Natural killer cell (primary cell): ENCODE measurements around the gene PHF2. TPM values are rescaled to one million over a fixed set of nuclear protein-coding genes. Genes with fewer than 3 reads are reported as not detected.

ENCODE experiments used
- ATAC-seq, 3 donors: fragments of 150-1000 bp in 2 of 3; fragments of 200-7000 bp in 1 of 3; cut with Tn5 transposase; 1 replicate in 1 of 3; 2 replicates in 2 of 3; pipeline ENCODE4 v1.10.0; 2021; ENCODE audit warnings: mild to moderate bottlenecking in 2 of 3, moderate library complexity in 2 of 3
- DNase-seq, 2 donors: peaks; one replicate each; pipeline versions ENCODE4 v3.0.0 to v3.0.0-alpha.2; 2013 to 2021; ENCODE audit warnings: mixed read lengths in 1 of 2
- H3K27ac ChIP-seq: one replicate; pipeline ENCODE4 v1.5.1; 2013; ENCODE audit warnings: mild to moderate bottlenecking, low read length
- H3K27me3 ChIP-seq: one replicate; pipeline ENCODE4 v1.6.1; 2013; ENCODE audit warnings: low read length; ENCODE audit not compliant: control insufficient read depth, insufficient read depth
- H3K36me3 ChIP-seq: one replicate; pipeline ENCODE4 v1.6.1; 2013; ENCODE audit warnings: low read length; ENCODE audit not compliant: control insufficient read depth, insufficient read depth
- H3K4me1 ChIP-seq: one replicate; pipeline ENCODE4 v1.6.1; 2013; ENCODE audit warnings: low read length; ENCODE audit not compliant: control insufficient read depth, insufficient read depth
- H3K4me3 ChIP-seq: one replicate; pipeline ENCODE4 v1.5.1; 2013; ENCODE audit warnings: low read length
- H3K9me3 ChIP-seq: one replicate; pipeline ENCODE4 v1.6.1; 2013; ENCODE audit warnings: low read length; ENCODE audit not compliant: control insufficient read depth, insufficient read depth
- H3K27ac Mint-ChIP-seq, 2 donors: one replicate each; pipeline ENCODE4 v1.8.0; 2022; ENCODE audit warnings: mild to moderate bottlenecking in 2 of 2, mixed read lengths in 2 of 2, moderate library complexity in 1 of 2
- H3K27me3 Mint-ChIP-seq, 2 donors: one replicate each; pipeline ENCODE4 v1.8.0; 2022; ENCODE audit warnings: low read depth in 2 of 2, mixed read lengths in 2 of 2
- H3K36me3 Mint-ChIP-seq: one replicate; pipeline ENCODE4 v1.8.0; 2022; ENCODE audit warnings: mixed read lengths
- H3K4me1 Mint-ChIP-seq, 2 donors: one replicate each; pipeline ENCODE4 v1.8.0; 2022; ENCODE audit warnings: mixed read lengths in 2 of 2
- H3K4me3 Mint-ChIP-seq: one replicate; pipeline ENCODE4 v1.8.0; 2022; ENCODE audit warnings: mild to moderate bottlenecking, moderate library complexity, mixed read lengths
- H3K9me3 Mint-ChIP-seq, 2 donors: one replicate each; pipeline ENCODE4 v1.8.0; 2022; ENCODE audit warnings: mixed read lengths in 2 of 2
- WGBS: methylation state at CpG from one replicate; pipeline ENCODE4 v1.1.7; 2013; ENCODE audit warnings: missing lambda C conversion rate; ENCODE audit not compliant: insufficient coverage; 5-methylcytosine and 5-hydroxymethylcytosine counted together
- intact Hi-C: fragments of 100-400 bp; cut with micrococcal nuclease; formaldehyde crosslinking; loops from one replicate; pipeline ENCODE4 v1.14.2; 2022
- total RNA-seq, 4 donors: library from RNA; stranded (reverse); fragments of 120-200 nt in 1 of 4; gene quantifications; one replicate each; pipeline versions ENCODE4 v1.2.3 to v1.2.4, GENCODE V29; 2013 to 2022
- TF ChIP-seq, protein P1 (sequence below): fragments of 200-600 bp; IDR thresholded peaks from one replicate; pipeline ENCODE4 v1.8.0; 2022; ENCODE audit warnings: antibody characterized with exemption

The PHF2 gene
- total RNA-seq, 3 donors from 2014 or later (not counting 1 experiment from before 2014, with no cell fraction given): 24.8 to 28.1 (median 26.4) TPM

DNA sequence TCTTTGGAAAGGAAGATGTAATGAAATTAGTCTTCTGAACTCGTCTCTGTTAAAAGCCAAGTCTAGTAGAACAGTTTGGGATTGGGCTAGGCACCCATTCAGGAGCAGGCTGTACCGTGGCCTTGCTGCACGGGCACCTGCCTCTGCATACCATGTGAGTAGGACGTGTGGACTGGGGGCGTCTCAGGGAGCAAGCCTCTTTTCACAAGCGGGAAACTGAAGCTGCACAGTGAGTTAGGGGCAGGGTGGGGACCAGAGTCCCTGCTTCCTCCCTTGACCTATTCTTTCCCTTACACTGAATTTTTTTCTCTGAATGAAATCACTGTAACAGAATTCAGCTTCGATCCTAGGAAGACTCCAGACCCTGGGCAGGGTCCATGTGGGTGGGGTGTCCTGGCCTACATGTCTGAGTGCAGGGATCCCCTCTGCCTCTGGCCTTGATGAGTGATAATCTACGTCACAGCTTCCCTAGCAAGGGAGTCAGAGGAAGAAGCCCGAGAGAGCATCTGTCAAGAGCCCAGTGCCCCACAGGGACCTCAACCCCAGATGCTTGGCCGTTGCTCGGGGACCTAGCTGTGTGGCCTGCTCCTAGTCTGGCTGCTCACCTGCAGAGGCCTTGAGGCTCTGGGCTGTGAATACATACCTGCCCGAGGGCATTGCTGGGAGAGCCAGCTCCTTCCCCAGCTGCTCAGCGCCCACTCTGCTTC lies 15.1 kb downstream of the PHF2 start:
- ATAC-seq (no peak), DNase-seq (no peak)
- H3K9me3 ChIP-seq: no peaks in the 10 kb centered on the region
- H3K36me3 Mint-ChIP-seq: no peaks in the 10 kb centered on the region
- no peak overlapping the region for H3K4me3 Mint-ChIP-seq
- H3K27me3 ChIP-seq: no peaks in the 10 kb centered on the region
- H3K4me1 ChIP-seq: peaks cover 6% of the 10 kb centered on the region
- H3K36me3 ChIP-seq: no peaks in the 10 kb centered on the region
- H3K27ac Mint-ChIP-seq: peak overlapping the region in 1 of 2 donors; percentile 21
- no peaks in the 10 kb centered on the region for H3K9me3 Mint-ChIP-seq
- intact Hi-C loops: no loop called here
- TF ChIP-seq, protein P1, sequence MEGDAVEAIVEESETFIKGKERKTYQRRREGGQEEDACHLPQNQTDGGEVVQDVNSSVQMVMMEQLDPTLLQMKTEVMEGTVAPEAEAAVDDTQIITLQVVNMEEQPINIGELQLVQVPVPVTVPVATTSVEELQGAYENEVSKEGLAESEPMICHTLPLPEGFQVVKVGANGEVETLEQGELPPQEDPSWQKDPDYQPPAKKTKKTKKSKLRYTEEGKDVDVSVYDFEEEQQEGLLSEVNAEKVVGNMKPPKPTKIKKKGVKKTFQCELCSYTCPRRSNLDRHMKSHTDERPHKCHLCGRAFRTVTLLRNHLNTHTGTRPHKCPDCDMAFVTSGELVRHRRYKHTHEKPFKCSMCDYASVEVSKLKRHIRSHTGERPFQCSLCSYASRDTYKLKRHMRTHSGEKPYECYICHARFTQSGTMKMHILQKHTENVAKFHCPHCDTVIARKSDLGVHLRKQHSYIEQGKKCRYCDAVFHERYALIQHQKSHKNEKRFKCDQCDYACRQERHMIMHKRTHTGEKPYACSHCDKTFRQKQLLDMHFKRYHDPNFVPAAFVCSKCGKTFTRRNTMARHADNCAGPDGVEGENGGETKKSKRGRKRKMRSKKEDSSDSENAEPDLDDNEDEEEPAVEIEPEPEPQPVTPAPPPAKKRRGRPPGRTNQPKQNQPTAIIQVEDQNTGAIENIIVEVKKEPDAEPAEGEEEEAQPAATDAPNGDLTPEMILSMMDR: no peak
- 79% methylated on average over 11 of the region's 13 CpGs for WGBS
- no peaks in the 10 kb centered on the region for H3K27me3 Mint-ChIP-seq
- no peak overlapping the region for H3K4me3 ChIP-seq
- peaks cover 18 to 66% of the 10 kb centered on the region in 2 donors for H3K4me1 Mint-ChIP-seq
- no peak overlapping the region for H3K27ac ChIP-seq

DNA sequence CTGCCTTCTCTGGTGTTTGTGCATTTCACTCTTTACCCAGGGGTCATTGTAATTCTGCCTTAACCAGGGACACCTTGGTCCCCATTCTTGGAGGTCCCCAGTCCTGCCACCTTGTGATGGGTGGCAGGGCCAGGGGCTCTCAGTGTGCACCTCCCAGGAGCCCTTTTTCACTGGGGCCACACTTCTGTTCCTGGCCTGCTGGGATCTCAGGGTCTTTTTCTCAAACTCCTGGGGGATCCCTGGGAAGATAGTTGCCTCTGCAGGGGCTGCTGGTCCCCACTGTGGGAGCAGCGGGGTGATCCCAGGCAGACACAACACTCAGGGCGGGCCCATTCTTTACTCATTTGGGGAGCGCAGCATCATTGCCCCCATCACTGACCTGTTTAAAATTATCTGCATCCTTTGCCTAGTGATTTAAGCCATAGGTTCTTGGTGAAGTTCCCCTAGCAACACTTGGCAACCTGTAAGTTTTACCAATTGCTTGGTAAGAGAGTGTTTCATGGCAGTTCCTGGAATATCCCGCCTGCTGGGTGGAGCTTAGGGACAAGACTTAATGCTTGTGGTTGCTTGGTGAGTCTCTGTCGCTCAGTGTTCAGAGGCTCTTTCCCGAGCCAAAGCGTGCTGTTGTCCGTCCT lies 15.7 kb downstream of the PHF2 start:
- WGBS: 96% methylated on average over 8 of the region's 8 CpGs
- no peaks in the 10 kb centered on the region for H3K9me3 Mint-ChIP-seq
- Histone ChIP-seq H3K27ac (no peak overlapping the region), H3K4me1 (peaks cover 6% of the 10 kb centered on the region), H3K27me3 (no peaks in the 10 kb centered on the region), H3K9me3 (no peaks in the 10 kb centered on the region), H3K4me3 (no peak overlapping the region), H3K36me3 (no peaks in the 10 kb centered on the region)
- no peaks in the 10 kb centered on the region for H3K36me3 Mint-ChIP-seq
- TF ChIP-seq, protein P1: no peak
- intact Hi-C loops: no loop called here
- peak overlapping the region in 1 of 2 donors; percentile 21 for H3K27ac Mint-ChIP-seq
- H3K27me3 Mint-ChIP-seq: no peaks in the 10 kb centered on the region
- no peak for DNase-seq
- no peak for ATAC-seq
- H3K4me3 Mint-ChIP-seq: no peak overlapping the region
- peaks cover 18 to 60% of the 10 kb centered on the region in 2 donors for H3K4me1 Mint-ChIP-seq

DNA sequence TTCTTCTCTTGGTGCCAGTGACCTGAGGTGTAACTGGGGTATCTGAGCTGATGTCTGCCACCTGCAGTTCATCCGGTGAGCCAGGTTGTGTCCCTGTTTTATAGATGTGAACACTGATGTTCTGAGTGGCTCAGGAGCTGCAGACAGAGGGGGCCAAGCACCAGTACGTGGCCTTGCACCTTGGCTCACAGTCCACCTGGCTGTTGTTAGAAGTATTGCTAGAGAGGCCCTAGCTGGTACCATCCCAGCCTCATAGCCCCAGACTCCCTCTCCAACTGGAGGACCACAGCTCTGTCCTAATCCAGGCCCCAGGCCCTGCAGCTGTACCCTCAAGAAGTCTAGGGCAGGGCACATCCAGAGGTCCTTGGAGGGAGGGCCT lies 16.2 kb downstream of the PHF2 start:
- Histone ChIP-seq H3K36me3 (no peaks in the 10 kb centered on the region), H3K4me3 (no peak overlapping the region), H3K4me1 (peaks cover 6% of the 10 kb centered on the region), H3K9me3 (no peaks in the 10 kb centered on the region), H3K27me3 (no peaks in the 10 kb centered on the region), H3K27ac (no peak overlapping the region)
- no peaks in the 10 kb centered on the region for H3K9me3 Mint-ChIP-seq
- H3K27me3 Mint-ChIP-seq: no peaks in the 10 kb centered on the region
- TF ChIP-seq, protein P1: no peak
- 93% methylated on average over 2 of the region's 2 CpGs for WGBS
- intact Hi-C loops: no loop called here
- no peaks in the 10 kb centered on the region for H3K36me3 Mint-ChIP-seq
- H3K4me1 Mint-ChIP-seq: peaks cover 18 to 60% of the 10 kb centered on the region in 2 donors
- H3K27ac Mint-ChIP-seq: peak overlapping the region in 1 of 2 donors; percentile 21
- no peak for DNase-seq
- H3K4me3 Mint-ChIP-seq: no peak overlapping the region
- ATAC-seq: peak in 2 of 3 donors; percentile 21 to 40
